A549 (cell line): ENCODE data around the gene C17orf107. TPM values are rescaled to one million over a fixed set of nuclear protein-coding genes. Genes with fewer than 3 reads are reported as not detected.

Experiments used
- ATAC-seq, 2 experiments: fragments of 200-7000 bp in 1 of 2; fragments of >200 bp in 1 of 2; cut with Nextera tagmentation in 1 of 2; cut with Tn5 transposase in 1 of 2; 3 replicates each; pipeline versions ENCODE4 v1.8.0 to v1.9.1; 2018 to 2020; ENCODE audit warnings: mild to moderate bottlenecking in 1 of 2, moderate library complexity in 1 of 2
- CTCF ChIA-PET: fragments of 300-600 bp; sonication (Branson Sonifier 250); formaldehyde crosslinking; extraction: SDS; loops from one replicate; lab custom pipeline; 2021; ENCODE audit warnings: antibody characterized with exemption, inconsistent platforms; lab: Yijun Ruan, JAX
- POLR2A ChIA-PET: fragments of 350-600 bp; formaldehyde crosslinking; extraction: SDS; loops from one replicate; lab custom pipeline; 2021; ENCODE audit warnings: antibody characterized with exemption, inconsistent platforms; lab: Yijun Ruan, JAX
- DNase-seq, 2 experiments: peaks; one replicate each; pipeline versions ENCODE4 v3.0.0 to v3.0.0-alpha.2; 2011 to 2016; ENCODE audit warnings: low read depth in 1 of 2, low spot score in 1 of 2
- FAIRE-seq: peaks from 2 replicates; lab custom pipeline; 2011; peaks lifted over from hg19 to GRCh38; lab: Jason Lieb, UNC
- H3K27ac ChIP-seq, 2 experiments: fragments of >200 bp; sonication (Bioruptor Twin); formaldehyde crosslinking; 3 replicates each; pipeline ENCODE4 v1.5.1; 2016 to 2017
- H3K4me1 ChIP-seq: fragments of >200 bp; sonication (Bioruptor Twin); formaldehyde crosslinking; 3 replicates; pipeline ENCODE4 v1.6.1; 2016
- H3K4me2 ChIP-seq: fragments of >200 bp; sonication (Bioruptor Twin); formaldehyde crosslinking; 3 replicates; pipeline ENCODE4 v1.6.1; 2016
- H3K4me3 ChIP-seq: fragments of >200 bp; sonication (Bioruptor Twin); formaldehyde crosslinking; 3 replicates; pipeline ENCODE4 v1.5.1; 2016
- H3K9me3 ChIP-seq: fragments of >200 bp; sonication (Bioruptor Twin); formaldehyde crosslinking; 3 replicates; pipeline ENCODE4 v1.6.1; 2016
- CBX8 ChIP-seq: fragments of 200-600 bp; sonication (generic); IDR thresholded peaks from 2 replicates; pipeline ENCODE4 v1.6.1; 2016
- CEBPB ChIP-seq, 2 experiments: fragments of >200 bp in 1 of 2; sonication (Bioruptor Twin) in 1 of 2; formaldehyde crosslinking in 1 of 2; IDR thresholded peaks; 2 replicates each; pipeline ENCODE4 v1.6.1; 2012 to 2016
- CHD2 ChIP-seq: fragments of 150-350 bp; IDR thresholded peaks from 2 replicates; pipeline ENCODE4 v1.6.1; 2014; ENCODE audit warnings: low read length; ENCODE audit not compliant: partially characterized antibody
- EHMT2 ChIP-seq: fragments of 200-600 bp; sonication (generic); IDR thresholded peaks from 2 replicates; pipeline ENCODE4 v1.6.1; 2016; ENCODE audit warnings: antibody characterized with exemption, low read depth, mild to moderate bottlenecking, moderate library complexity
- EP300 ChIP-seq, 2 experiments: fragments of >200 bp; sonication (Bioruptor Twin); formaldehyde crosslinking; IDR thresholded peaks; 2 replicates in 1 of 2; 3 replicates in 1 of 2; pipeline ENCODE4 v1.6.1; 2016 to 2017
- FOXS1 ChIP-seq: fragments of 250-450 bp; sonication (Bioruptor Pico); IDR thresholded peaks from 2 replicates; pipeline ENCODE4 v1.5.0; 2020; ENCODE audit warnings: mild to moderate bottlenecking, moderate library complexity
- HDAC2 ChIP-seq: fragments of 200-600 bp; sonication (generic); IDR thresholded peaks from 2 replicates; pipeline ENCODE4 v1.6.1; 2016
- HES2 ChIP-seq: fragments of >200 bp; sonication (Bioruptor Twin); formaldehyde crosslinking; IDR thresholded peaks from 2 replicates; pipeline ENCODE4 v1.6.1; 2016
- HEYL ChIP-seq: fragments of 250-450 bp; sonication (Bioruptor Pico); IDR thresholded peaks from 2 replicates; pipeline ENCODE4 v1.8.0; 2021; ENCODE audit warnings: mild to moderate bottlenecking, moderate library complexity
- HOXA7 ChIP-seq: fragments of 250-450 bp; sonication (Bioruptor Pico); IDR thresholded peaks from 2 replicates; pipeline ENCODE4 v1.5.0; 2020; ENCODE audit warnings: mild to moderate bottlenecking, moderate library complexity
- JUNB ChIP-seq: fragments of >200 bp; sonication (Bioruptor Twin); formaldehyde crosslinking; IDR thresholded peaks from 2 replicates; pipeline ENCODE4 v1.6.1; 2016
- KDM1A ChIP-seq: fragments of 200-600 bp; sonication (generic); IDR thresholded peaks from 2 replicates; pipeline ENCODE4 v1.6.1; 2016; ENCODE audit warnings: low read depth, mild to moderate bottlenecking
- MAFK ChIP-seq: fragments of 450-650 bp; IDR thresholded peaks from 2 replicates; pipeline ENCODE4 v1.6.1; 2014; ENCODE audit not compliant: partially characterized antibody
- MAX ChIP-seq: IDR thresholded peaks from 2 replicates; pipeline ENCODE4 v1.6.1; 2012
- MAZ ChIP-seq: fragments of 150-350 bp; IDR thresholded peaks from 2 replicates; pipeline ENCODE4 v1.6.1; 2014; ENCODE audit warnings: antibody characterized with exemption, low read depth, low read length, borderline replicate concordance
- NPAS2 ChIP-seq: fragments of 250-450 bp; sonication (Bioruptor Pico); IDR thresholded peaks from 2 replicates; pipeline ENCODE4 v1.8.0; 2022; ENCODE audit warnings: mild to moderate bottlenecking, moderate library complexity, borderline replicate concordance
- RAD21 ChIP-seq, 2 experiments: fragments of >200 bp in 1 of 2; sonication (Bioruptor Twin) in 1 of 2; formaldehyde crosslinking in 1 of 2; IDR thresholded peaks in 1 of 2; conservative IDR thresholded peaks in 1 of 2; 2 replicates in 1 of 2; 3 replicates in 1 of 2; pipeline ENCODE4 v1.6.1; 2012 to 2018; ENCODE audit warnings: inconsistent platforms in 1 of 2
- RNF2 ChIP-seq: fragments of 200-600 bp; sonication (generic); IDR thresholded peaks from 2 replicates; pipeline ENCODE4 v1.6.1; 2016; ENCODE audit warnings: low read depth, mild to moderate bottlenecking, antibody characterized with exemption, moderate library complexity, borderline replicate concordance
- SMC3 ChIP-seq: fragments of >200 bp; sonication (Bioruptor Twin); formaldehyde crosslinking; IDR thresholded peaks from 3 replicates; pipeline ENCODE4 v1.6.1; 2018; ENCODE audit warnings: inconsistent platforms
- ZC3H11A ChIP-seq: fragments of 450-650 bp; IDR thresholded peaks from 2 replicates; pipeline ENCODE4 v1.6.1; 2014; ENCODE audit warnings: antibody characterized with exemption, mild to moderate bottlenecking
- ZFP36 ChIP-seq: fragments of 450-650 bp; IDR thresholded peaks from 2 replicates; pipeline ENCODE4 v1.6.1; 2014; ENCODE audit warnings: borderline replicate concordance; ENCODE audit not compliant: partially characterized antibody
- WGBS: methylation state at CpG from one replicate; pipeline ENCODE4 v1.1.6; 2017; ENCODE audit errors: missing lambda C conversion rate; 5-methylcytosine and 5-hydroxymethylcytosine counted together
- polyA plus RNA-seq, 4 experiments: library from polyadenylated mRNA; depleted of rRNA in 3 of 4; stranded (reverse); fragments of >200 nt; fragmentation: RNase III in 1 of 4; extraction: RNeasy Plus Mini Kit Qiagen cat#74134 plus additional on column Dnase treatment in 1 of 4; gene quantifications; 2 replicates in 3 of 4; 3 replicates in 1 of 4; pipeline ENCODE4 v1.2.3, GENCODE V29; 2011 to 2017
- TF ChIP-seq, protein P1 (sequence below): fragments of 450-650 bp; IDR thresholded peaks from 2 replicates; pipeline ENCODE4 v1.6.1; 2014; ENCODE audit warnings: antibody characterized with exemption
- TF ChIP-seq, protein P2 (sequence below): fragments of >200 bp; sonication (Bioruptor Twin); formaldehyde crosslinking; IDR thresholded peaks from 3 replicates; pipeline ENCODE4 v1.5.1; 2016
- TF ChIP-seq, protein P3 (sequence below): fragments of 150-350 bp; IDR thresholded peaks from 2 replicates; pipeline ENCODE4 v1.6.1; 2014; ENCODE audit warnings: low read depth, mild to moderate bottlenecking, low read length

The C17orf107 gene
- polyA plus RNA-seq, 2 of the 4 experiments (the other 2 are of a cell fraction) = 0.13 to 0.30 TPM

- H3K4me1 ChIP-seq = peaks cover 13% of the 10 kb centered on the region
- ChIA-PET POLR2A (interaction anchor here (1.8 kb wide), 1 partner anchor 31 kb away, joined by 4 read pairs; the partner anchor contains the start of gene SPAG7), CTCF (interaction anchor here (1.0 to 2.6 kb wide), 7 partner anchors 9 to 146 kb away, joined by 3 to 14 read pairs (median 4); partner anchors contain the start of genes CAMTA2 and CHRNE)
- TF ChIP-seq, protein P1, sequence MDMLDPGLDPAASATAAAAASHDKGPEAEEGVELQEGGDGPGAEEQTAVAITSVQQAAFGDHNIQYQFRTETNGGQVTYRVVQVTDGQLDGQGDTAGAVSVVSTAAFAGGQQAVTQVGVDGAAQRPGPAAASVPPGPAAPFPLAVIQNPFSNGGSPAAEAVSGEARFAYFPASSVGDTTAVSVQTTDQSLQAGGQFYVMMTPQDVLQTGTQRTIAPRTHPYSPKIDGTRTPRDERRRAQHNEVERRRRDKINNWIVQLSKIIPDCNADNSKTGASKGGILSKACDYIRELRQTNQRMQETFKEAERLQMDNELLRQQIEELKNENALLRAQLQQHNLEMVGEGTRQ = no peak
- TF ChIP-seq HEYL (CRISPR knock-in tag) = no peak
- no peak for TF ChIP-seq CBX8
- TF ChIP-seq HOXA7 (CRISPR knock-in tag) = no peak
- TF ChIP-seq HDAC2 = no peak
- no peak for TF ChIP-seq EHMT2
- no peak for TF ChIP-seq CEBPB (IDR thresholded peaks at IDR 0.05)
- TF ChIP-seq RAD21 (conservative IDR thresholded peaks at IDR 0.05 in 1 of 2, IDR thresholded peaks at IDR 0.05 in 1 of 2) = no peak
- no peak for TF ChIP-seq CHD2
- no peak for TF ChIP-seq ZC3H11A
- no peak for TF ChIP-seq FOXS1 (CRISPR knock-in tag)
- no peak for TF ChIP-seq EP300 (IDR thresholded peaks at IDR 0.05)
- no peak for TF ChIP-seq MAX
- TF ChIP-seq KDM1A = no peak
- TF ChIP-seq MAFK = no peak
- H3K4me3 ChIP-seq = no peak overlapping the region
- no peak overlapping the region for H3K4me2 ChIP-seq
- FAIRE-seq (no peak), DNase-seq (no peak), ATAC-seq (no peak)
- no peaks in the 10 kb centered on the region for H3K9me3 ChIP-seq
- 93% methylated on average over 3 of the region's 3 CpGs for WGBS
- H3K27ac ChIP-seq = no peak overlapping the region
Observed at GRCh38 chr17:4936436-4936835, 37.1 kb downstream of the C17orf107 start.

DNA sequence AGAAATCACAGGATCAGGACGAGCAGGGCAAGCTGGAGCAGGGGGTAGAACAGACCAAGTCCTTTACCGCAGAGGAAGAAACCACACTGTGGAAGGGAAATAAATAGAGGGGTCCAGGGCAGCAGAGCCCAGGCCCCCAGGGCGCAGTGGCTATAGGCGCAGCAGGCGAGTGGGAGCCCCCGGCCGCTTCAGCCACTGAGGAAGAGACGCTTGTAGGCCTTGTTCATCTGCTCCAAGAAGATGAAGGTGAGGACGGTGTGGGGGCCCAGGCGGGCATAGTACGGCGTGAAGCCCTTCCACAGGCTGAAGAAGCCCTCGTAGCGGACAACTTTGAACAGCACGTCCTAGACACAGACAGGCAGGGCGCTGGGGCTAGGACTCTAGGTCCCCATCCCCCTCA, 38.2 kb downstream of the C17orf107 start:
- CTCF ChIA-PET = interaction anchor here (1.0 to 2.8 kb wide), 4 partner anchors 14 to 148 kb away, joined by 4 to 14 read pairs (median 10); partner anchors contain the start of gene CHRNE

More for the DNA sequence above, 38.2 kb downstream of the C17orf107 start:
- Histone ChIP-seq H3K27ac (no peak overlapping the region), H3K9me3 (no peaks in the 10 kb centered on the region), H3K4me3 (no peak overlapping the region), H3K4me1 (peaks cover 25% of the 10 kb centered on the region), H3K4me2 (no peak overlapping the region)
- TF ChIP-seq HOXA7 (CRISPR knock-in tag) = no peak
- TF ChIP-seq, protein P1 = no peak
- no peak for TF ChIP-seq CBX8
- no peak for TF ChIP-seq ZFP36
- TF ChIP-seq NPAS2 (CRISPR knock-in tag) = no peak
- no peak for TF ChIP-seq SMC3
- TF ChIP-seq RNF2 = no peak
- TF ChIP-seq, protein P2, sequence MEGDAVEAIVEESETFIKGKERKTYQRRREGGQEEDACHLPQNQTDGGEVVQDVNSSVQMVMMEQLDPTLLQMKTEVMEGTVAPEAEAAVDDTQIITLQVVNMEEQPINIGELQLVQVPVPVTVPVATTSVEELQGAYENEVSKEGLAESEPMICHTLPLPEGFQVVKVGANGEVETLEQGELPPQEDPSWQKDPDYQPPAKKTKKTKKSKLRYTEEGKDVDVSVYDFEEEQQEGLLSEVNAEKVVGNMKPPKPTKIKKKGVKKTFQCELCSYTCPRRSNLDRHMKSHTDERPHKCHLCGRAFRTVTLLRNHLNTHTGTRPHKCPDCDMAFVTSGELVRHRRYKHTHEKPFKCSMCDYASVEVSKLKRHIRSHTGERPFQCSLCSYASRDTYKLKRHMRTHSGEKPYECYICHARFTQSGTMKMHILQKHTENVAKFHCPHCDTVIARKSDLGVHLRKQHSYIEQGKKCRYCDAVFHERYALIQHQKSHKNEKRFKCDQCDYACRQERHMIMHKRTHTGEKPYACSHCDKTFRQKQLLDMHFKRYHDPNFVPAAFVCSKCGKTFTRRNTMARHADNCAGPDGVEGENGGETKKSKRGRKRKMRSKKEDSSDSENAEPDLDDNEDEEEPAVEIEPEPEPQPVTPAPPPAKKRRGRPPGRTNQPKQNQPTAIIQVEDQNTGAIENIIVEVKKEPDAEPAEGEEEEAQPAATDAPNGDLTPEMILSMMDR = no peak
- no peak for TF ChIP-seq MAFK
- no peak for TF ChIP-seq CEBPB (IDR thresholded peaks at IDR 0.05)
- TF ChIP-seq JUNB = no peak
- TF ChIP-seq MAZ = no peak
- TF ChIP-seq, protein P3, sequence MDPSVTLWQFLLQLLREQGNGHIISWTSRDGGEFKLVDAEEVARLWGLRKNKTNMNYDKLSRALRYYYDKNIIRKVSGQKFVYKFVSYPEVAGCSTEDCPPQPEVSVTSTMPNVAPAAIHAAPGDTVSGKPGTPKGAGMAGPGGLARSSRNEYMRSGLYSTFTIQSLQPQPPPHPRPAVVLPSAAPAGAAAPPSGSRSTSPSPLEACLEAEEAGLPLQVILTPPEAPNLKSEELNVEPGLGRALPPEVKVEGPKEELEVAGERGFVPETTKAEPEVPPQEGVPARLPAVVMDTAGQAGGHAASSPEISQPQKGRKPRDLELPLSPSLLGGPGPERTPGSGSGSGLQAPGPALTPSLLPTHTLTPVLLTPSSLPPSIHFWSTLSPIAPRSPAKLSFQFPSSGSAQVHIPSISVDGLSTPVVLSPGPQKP = no peak
- no peak for TF ChIP-seq HES2
- POLR2A ChIA-PET = no interaction called here
- FAIRE-seq = no peak
- no peak for DNase-seq
- no peak for ATAC-seq
- WGBS = 96% methylated on average over 16 of the region's 16 CpGs
